T-helper 2 cell (primary cell): ENCODE data around the gene KIAA2012.
"Not testable (repeated sequence)": the region's sequence is repeated elsewhere in the genome, so short reads cannot be mapped to it uniquely, and the experiment has no call there.

Source experiments
- DNase-seq, 5 experiments: peaks; one replicate each; pipeline versions ENCODE4 v3.0.0 to v3.0.0-alpha.2; 2012 to 2022

The KIAA2012 gene

GRCh38 chr2:202120828-202121227 is 47.8 kb downstream of the KIAA2012 start:
- DNase-seq, result no peak

- DNase-seq, result no peak
Observed at GRCh38 chr2:202121532-202122162, 48.6 kb downstream of the KIAA2012 start.

GRCh38 chr2:202122163-202122540 is 49.1 kb downstream of the KIAA2012 start:
- DNase-seq, result no peak

- DNase-seq, result no peak
Observed at GRCh38 chr2:202122980-202123720, 50.1 kb downstream of the KIAA2012 start.

- DNase-seq, result no peak
Observed at GRCh38 chr2:202124286-202124685, 51.2 kb downstream of the KIAA2012 start.

GRCh38 chr2:202127687-202128331 is 54.8 kb downstream of the KIAA2012 start:
- no peak for DNase-seq

GRCh38 chr2:202129841-202130240 is 56.8 kb downstream of the KIAA2012 start:
- DNase-seq, result no peak

- DNase-seq, result no peak
Observed at GRCh38 chr2:202133200-202133908, 60.3 kb downstream of the KIAA2012 start.

- no peak for DNase-seq
Observed at GRCh38 chr2:202133909-202134265, 60.8 kb downstream of the KIAA2012 start.

- DNase-seq, result no peak
Observed at GRCh38 chr2:202135091-202135874, 62.2 kb downstream of the KIAA2012 start.

GRCh38 chr2:202136039-202136438 is 63.0 kb downstream of the KIAA2012 start:
- not testable (repeated sequence) for DNase-seq

GRCh38 chr2:202136526-202136925 is 63.5 kb downstream of the KIAA2012 start:
- no peak for DNase-seq

GRCh38 chr2:202140522-202141252 is 67.6 kb downstream of the KIAA2012 start:
- DNase-seq, result no peak

GRCh38 chr2:202141329-202141947 is 68.4 kb downstream of the KIAA2012 start:
- no peak for DNase-seq

- DNase-seq, result no peak
Observed at GRCh38 chr2:202142540-202142939, 69.5 kb downstream of the KIAA2012 start.

- no peak for DNase-seq
Observed at GRCh38 chr2:202147775-202148174, 74.7 kb downstream of the KIAA2012 start.

- no peak for DNase-seq
Observed at GRCh38 chr2:202148515-202149154, 75.6 kb downstream of the KIAA2012 start.

- DNase-seq, result no peak
Observed at GRCh38 chr2:202149155-202149762, 76.2 kb downstream of the KIAA2012 start.

- DNase-seq, result no peak
Observed at GRCh38 chr2:202149936-202150335, 76.9 kb downstream of the KIAA2012 start.

- DNase-seq, result no peak
Observed at GRCh38 chr2:202152104-202152715, 79.2 kb downstream of the KIAA2012 start.
